Trophoblast cell (in vitro differentiated cells and primary cell): ENCODE results near the gene ELF3. TPM values are rescaled to one million over a fixed set of nuclear protein-coding genes. Genes with fewer than 3 reads are reported as not detected.
"Not testable (repeated sequence)": the region's sequence is repeated elsewhere in the genome, so short reads cannot be mapped to it uniquely, and the experiment has no call there.

ENCODE experiments used
- DNase-seq, 2 donors: peaks; one replicate each; pipeline ENCODE4 v3.0.0-alpha.2; 2016
- H2AFZ ChIP-seq: 2 replicates; pipeline ENCODE4 v1.6.1; 2013; ENCODE audit warnings: low read length, moderate library complexity, mild to moderate bottlenecking; ENCODE audit not compliant: insufficient read depth, poor library complexity
- H2AK5ac ChIP-seq: 2 replicates; pipeline ENCODE4 v1.6.1; 2013; ENCODE audit warnings: mild to moderate bottlenecking, low read length
- H2BK120ac ChIP-seq: 2 replicates; pipeline ENCODE4 v1.6.1; 2013; ENCODE audit warnings: low read length, mild to moderate bottlenecking, moderate library complexity; ENCODE audit not compliant: insufficient read depth, poor library complexity
- H2BK12ac ChIP-seq: 2 replicates; pipeline ENCODE4 v1.6.1; 2013; ENCODE audit warnings: mild to moderate bottlenecking, low read length, moderate library complexity
- H2BK5ac ChIP-seq: 2 replicates; pipeline ENCODE4 v1.6.1; 2013; ENCODE audit warnings: low read length, low read depth, moderate library complexity, mild to moderate bottlenecking; ENCODE audit not compliant: poor library complexity
- H3K14ac ChIP-seq: 2 replicates; pipeline ENCODE4 v1.6.1; 2013; ENCODE audit warnings: mild to moderate bottlenecking, low read length
- H3K18ac ChIP-seq: 2 replicates; pipeline ENCODE4 v1.6.1; 2013; ENCODE audit warnings: mild to moderate bottlenecking, low read length
- H3K23ac ChIP-seq: 2 replicates; pipeline ENCODE4 v1.6.1; 2013; ENCODE audit warnings: low read length
- H3K27ac ChIP-seq: 2 replicates; pipeline ENCODE4 v1.5.1; 2013; ENCODE audit warnings: low read depth, mild to moderate bottlenecking, inconsistent platforms, low read length, moderate library complexity
- H3K27me3 ChIP-seq: 2 replicates; pipeline ENCODE4 v1.6.1; 2013; ENCODE audit warnings: inconsistent platforms, mild to moderate bottlenecking, low read length, moderate library complexity; ENCODE audit not compliant: insufficient read depth
- H3K36me3 ChIP-seq, 2 experiments: 1 replicate in 1 of 2; 2 replicates in 1 of 2; pipeline ENCODE4 v1.6.1; 2013; ENCODE audit warnings: low read length in 2 of 2, mild to moderate bottlenecking in 2 of 2, moderate library complexity in 1 of 2; ENCODE audit not compliant: insufficient read depth in 2 of 2, control insufficient read depth in 1 of 2
- H3K4ac ChIP-seq: 2 replicates; pipeline ENCODE4 v1.6.1; 2013; ENCODE audit warnings: low read depth, mild to moderate bottlenecking, low read length, moderate library complexity
- H3K4me1 ChIP-seq, 2 experiments: 1 replicate in 1 of 2; 2 replicates in 1 of 2; pipeline ENCODE4 v1.6.1; 2013; ENCODE audit warnings: low read length in 2 of 2, mild to moderate bottlenecking in 2 of 2, moderate library complexity in 1 of 2; ENCODE audit not compliant: insufficient read depth in 2 of 2, control insufficient read depth in 1 of 2
- H3K4me2 ChIP-seq: 2 replicates; pipeline ENCODE4 v1.6.1; 2013; ENCODE audit warnings: inconsistent platforms, mild to moderate bottlenecking, low read length, moderate library complexity
- H3K4me3 ChIP-seq: 2 replicates; pipeline ENCODE4 v1.5.1; 2013; ENCODE audit warnings: mild to moderate bottlenecking, low read depth, low read length, inconsistent platforms
- H3K79me1 ChIP-seq: one replicate; pipeline ENCODE4 v1.6.1; 2013; ENCODE audit warnings: low read length
- H3K79me2 ChIP-seq: 2 replicates; pipeline ENCODE4 v1.6.1; 2013; ENCODE audit warnings: low read length, mild to moderate bottlenecking; ENCODE audit not compliant: control insufficient read depth, insufficient read depth, poor library complexity
- H3K9ac ChIP-seq: 2 replicates; pipeline ENCODE4 v1.6.1; 2013; ENCODE audit warnings: mild to moderate bottlenecking, low read length
- H3K9me3 ChIP-seq: 2 replicates; pipeline ENCODE4 v1.6.1; 2013; ENCODE audit warnings: low read depth, mild to moderate bottlenecking, control low read depth, inconsistent platforms, low read length; ENCODE audit not compliant: insufficient read depth
- H4K12ac ChIP-seq: 2 replicates; pipeline ENCODE4 v1.6.1; 2013; ENCODE audit warnings: low read depth, mild to moderate bottlenecking, low read length, moderate library complexity
- H4K8ac ChIP-seq: 2 replicates; pipeline ENCODE4 v1.6.1; 2013; ENCODE audit warnings: low read depth, mild to moderate bottlenecking, low read length, moderate library complexity
- H4K91ac ChIP-seq: one replicate; pipeline ENCODE4 v1.6.1; 2013; ENCODE audit warnings: low read depth, mild to moderate bottlenecking, low read length, moderate library complexity
- WGBS: extraction: QIAGEN DNeasy Blood & Tissue Kit; methylation state at CpG from one replicate; pipeline ENCODE4 v1.1.7; 2013; ENCODE audit warnings: missing lambda C conversion rate; ENCODE audit not compliant: insufficient read length, insufficient coverage; ENCODE audit errors: extremely low coverage; 5-methylcytosine and 5-hydroxymethylcytosine counted together
- polyA plus RNA-seq: library from polyadenylated mRNA; stranded (reverse); fragments of 200-250 nt; gene quantifications from 2 replicates; pipeline ENCODE4 v1.2.3, GENCODE V29; 2013

Gene ELF3
- polyA plus RNA-seq: 35.9 and 38.6 TPM in 2 replicates

- Histone ChIP-seq H3K18ac (peak within 1 kb of the TSS; percentile 78), H3K23ac (no peak within 1 kb of the TSS), H3K9me3 (no peaks in the 10 kb centered on the region), H3K27ac (peak within 1 kb of the TSS; percentile 92), H3K36me3 (peaks cover 22 to 26% of the 10 kb centered on the region in 2 experiments), H2BK5ac (peak within 1 kb of the TSS; percentile 63), H3K27me3 (no peaks in the 10 kb centered on the region), H3K4me2 (peak within 1 kb of the TSS; percentile 53), H2AK5ac (peak within 1 kb of the TSS; percentile 40), H4K8ac (peak within 1 kb of the TSS; percentile 64), H2BK120ac (peak within 1 kb of the TSS; percentile 27), H2BK12ac (peak within 1 kb of the TSS; percentile 96), H3K4me1 (peaks cover 31 to 44% of the 10 kb centered on the region in 2 experiments), H2AFZ (peak within 1 kb of the TSS; percentile 48), H3K4me3 (peak within 1 kb of the TSS; percentile 56), H3K4ac (peak within 1 kb of the TSS; percentile 71), H4K91ac (peak within 1 kb of the TSS; percentile 83), H4K12ac (peak within 1 kb of the TSS; percentile 28), H3K14ac (peak within 1 kb of the TSS; percentile 69), H3K79me2 (peaks cover 8% of the 10 kb centered on the region), H3K9ac (peak within 1 kb of the TSS; percentile 54), H3K79me1 (peaks cover 37% of the 10 kb centered on the region)
- WGBS: no CpG with 5 or more reads among the region's 24 CpGs
- DNase-seq: peak; percentile 98 to 99
These were observed at the start of gene ELF3 for GRCh38 chr1:202010180-202011015. ELF3 (plus strand) TSS chr1:202010587; CDS start chr1:202011137, 550 bp downstream.

GRCh38 chr1:201962382-201962781 lies 48.0 kb upstream of the ELF3 start:
- DNase-seq: not testable (repeated sequence)

DNA sequence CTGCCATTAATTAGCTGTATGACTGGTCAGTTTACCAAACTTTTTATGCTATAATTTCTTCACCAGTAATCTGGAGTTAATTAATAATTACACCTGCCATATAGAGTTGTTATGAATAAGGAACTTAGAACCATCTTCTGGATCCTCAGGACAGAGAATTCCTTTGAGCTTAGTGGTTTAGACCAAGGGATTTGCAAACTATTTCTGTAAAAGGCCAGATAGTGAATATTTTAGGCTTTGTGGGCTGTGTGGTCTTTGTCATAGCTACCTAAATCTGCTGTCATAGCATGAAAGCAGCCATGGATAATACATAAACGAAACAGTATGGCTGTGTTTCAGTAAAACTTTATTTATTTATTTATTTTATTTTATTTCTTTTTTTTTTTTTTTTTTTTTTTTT lies 46.1 kb upstream of the ELF3 start:
- no CpG with 5 or more reads among the region's 1 CpG for WGBS
- Histone ChIP-seq H3K4ac (no peak overlapping the region), H3K27me3 (no peaks in the 10 kb centered on the region), H4K12ac (no peak overlapping the region), H2BK120ac (no peak overlapping the region), H3K79me1 (no peaks in the 10 kb centered on the region), H2BK12ac (no peak overlapping the region), H2AK5ac (no peak overlapping the region), H4K91ac (no peak overlapping the region), H3K4me1 (no peaks in the 10 kb centered on the region), H2AFZ (no peak overlapping the region), H3K14ac (no peak overlapping the region), H3K9ac (no peak overlapping the region), H3K18ac (no peak overlapping the region), H3K9me3 (no peaks in the 10 kb centered on the region), H3K4me2 (no peak overlapping the region), H4K8ac (no peak overlapping the region), H2BK5ac (no peak overlapping the region), H3K79me2 (peaks cover 2% of the 10 kb centered on the region), H3K23ac (no peak overlapping the region), H3K27ac (no peak overlapping the region), H3K4me3 (no peak overlapping the region), H3K36me3 (peaks cover 41 to 54% of the 10 kb centered on the region in 2 experiments)
- DNase-seq: peak in 1 of 2 donors; percentile 37

More at GRCh38 chr1:201962382-201962781, 48.0 kb upstream of the ELF3 start:
- not testable (repeated sequence) for H4K91ac ChIP-seq, H3K4me1 ChIP-seq, H3K79me1 ChIP-seq, H3K4me2 ChIP-seq, H4K8ac ChIP-seq, H3K4ac ChIP-seq, H3K4me3 ChIP-seq, H3K9me3 ChIP-seq, H2BK12ac ChIP-seq, H3K9ac ChIP-seq, H3K27ac ChIP-seq, H2AK5ac ChIP-seq, H3K23ac ChIP-seq, H2AFZ ChIP-seq, H3K27me3 ChIP-seq, H4K12ac ChIP-seq, H2BK120ac ChIP-seq, H3K14ac ChIP-seq, H2BK5ac ChIP-seq, H3K79me2 ChIP-seq, H3K18ac ChIP-seq
- WGBS: no CpG with 5 or more reads among the region's 10 CpGs
- H3K36me3 ChIP-seq: peaks cover 40 to 56% of the 10 kb centered on the region in 2 experiments

GRCh38 chr1:201966171-201966570 lies 44.2 kb upstream of the ELF3 start:
- Histone ChIP-seq H3K4me2 (no peak overlapping the region), H3K9me3 (no peaks in the 10 kb centered on the region), H3K23ac (no peak overlapping the region), H4K12ac (no peak overlapping the region), H3K4me3 (no peak overlapping the region), H3K79me2 (peaks cover 2% of the 10 kb centered on the region), H2BK5ac (no peak overlapping the region), H3K9ac (no peak overlapping the region), H3K18ac (no peak overlapping the region), H3K36me3 (peaks cover 31 to 51% of the 10 kb centered on the region in 2 experiments), H2BK12ac (no peak overlapping the region), H4K91ac (no peak overlapping the region), H2AFZ (no peak overlapping the region), H2BK120ac (no peak overlapping the region), H4K8ac (no peak overlapping the region), H3K27ac (no peak overlapping the region), H3K4ac (no peak overlapping the region), H3K14ac (no peak overlapping the region), H3K27me3 (no peaks in the 10 kb centered on the region), H3K79me1 (no peaks in the 10 kb centered on the region), H2AK5ac (no peak overlapping the region), H3K4me1 (no peaks in the 10 kb centered on the region)
- no peak for DNase-seq
- no CpG with 5 or more reads among the region's 5 CpGs for WGBS
